HK-2 (cell line): ENCODE data around the gene MT3.
"Not testable (repeated sequence)": the region's sequence is repeated elsewhere in the genome, so short reads cannot be mapped to it uniquely, and the experiment has no call there.

Experiments
- DNase-seq: peaks from one replicate; pipeline ENCODE4 v3.0.0-alpha.2; 2018; ENCODE audit not compliant: unreplicated experiment

Gene MT3

DNA sequence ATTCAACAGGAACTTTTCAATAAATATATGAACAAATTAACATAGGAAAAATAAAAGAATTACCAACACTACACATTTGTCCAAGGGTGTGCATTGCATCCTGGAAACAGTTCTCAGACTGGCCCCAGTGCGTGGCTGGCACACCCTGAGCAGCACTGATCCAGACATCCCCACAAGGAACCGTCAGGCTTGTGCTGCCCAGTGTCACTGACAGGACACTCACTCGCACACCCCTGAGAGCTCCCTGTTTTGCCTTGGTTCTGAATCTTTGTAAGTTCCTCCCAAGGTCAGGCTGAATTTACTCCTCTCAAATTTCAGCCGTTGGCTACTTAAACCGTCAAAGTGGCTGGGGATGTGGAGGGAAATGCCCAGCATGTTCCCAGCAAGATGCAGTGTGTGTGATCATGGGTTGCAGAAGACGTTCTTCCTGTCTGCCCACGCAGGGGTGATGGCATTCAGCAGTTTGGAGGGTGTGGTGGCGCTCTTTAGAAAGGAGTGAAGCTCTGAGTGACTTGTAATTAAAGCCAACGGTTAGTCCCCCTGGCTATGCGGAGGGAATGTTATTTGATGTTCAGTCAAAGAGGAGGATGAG, 20.8 kb downstream of the MT3 start:
- peak; percentile 82 for DNase-seq

DNA sequence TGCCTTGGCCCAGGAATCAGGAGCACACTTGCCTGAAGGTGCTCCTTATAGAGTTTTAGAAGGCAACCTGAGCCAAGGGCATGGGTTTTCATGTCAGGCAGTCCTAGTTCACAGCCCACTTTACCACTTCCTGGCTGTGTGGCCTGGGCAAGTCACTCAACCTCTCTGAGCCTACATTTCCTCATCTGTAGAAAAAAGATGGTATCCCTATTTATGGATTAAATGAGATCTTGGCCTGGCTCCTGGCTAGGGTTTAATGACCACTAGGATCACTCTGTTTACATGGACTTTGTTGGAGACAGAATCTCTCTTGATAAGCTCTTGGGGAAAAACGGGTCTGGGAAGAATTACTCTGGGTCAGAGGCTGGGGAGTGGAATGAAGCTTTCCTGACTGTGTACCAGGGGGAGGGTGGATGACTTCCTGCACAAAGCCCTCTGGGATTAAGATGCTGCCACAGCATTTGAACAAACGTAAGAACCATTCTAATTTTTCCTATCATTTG, 21.3 kb downstream of the MT3 start:
- no peak for DNase-seq

DNA sequence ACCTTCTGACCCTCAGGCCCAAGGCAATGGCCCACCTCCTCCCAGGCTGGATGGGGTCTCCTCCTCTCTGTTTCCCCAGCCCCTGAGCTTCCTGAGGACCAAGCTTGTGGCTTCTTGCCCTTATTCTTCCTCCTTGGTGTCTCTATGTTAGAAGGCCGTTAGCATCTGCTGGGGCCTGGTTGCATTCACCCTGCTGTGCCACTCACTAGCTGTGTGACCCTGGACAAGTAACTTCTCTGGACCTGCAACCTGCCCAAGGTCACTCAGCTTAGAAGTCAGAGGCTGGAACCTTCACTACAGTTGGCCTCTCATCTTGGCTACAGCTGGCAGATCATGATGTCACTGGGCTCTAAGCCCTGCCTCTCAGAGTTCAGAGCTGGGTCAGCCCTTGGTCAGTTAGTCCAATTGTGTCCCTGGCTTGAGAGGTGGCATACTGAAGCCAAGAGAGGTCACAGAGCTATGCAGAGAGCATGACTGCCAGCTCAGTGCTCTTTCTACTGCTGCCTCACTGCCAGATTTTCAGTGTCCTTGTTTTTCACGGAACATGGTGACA, 22.0 kb downstream of the MT3 start:
- DNase-seq, result peak; percentile 51

DNA sequence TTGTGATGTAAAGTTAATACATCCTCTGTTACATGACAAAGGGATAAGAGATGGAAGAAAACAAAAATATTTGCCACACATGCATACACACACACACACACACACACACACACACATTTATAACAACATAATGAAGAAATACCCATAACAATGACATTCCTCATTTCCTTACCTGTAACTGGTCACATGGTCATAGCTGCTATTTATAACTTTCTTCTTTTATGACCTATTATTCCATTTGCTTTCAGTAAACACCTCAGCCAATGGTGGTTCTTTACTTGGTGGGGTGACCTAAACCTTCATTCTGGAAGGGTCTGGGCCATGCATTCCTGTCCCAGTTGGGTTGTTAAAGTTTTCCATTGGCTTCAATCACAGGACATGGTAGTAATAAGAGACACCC, 24.4 kb downstream of the MT3 start:
- DNase-seq, result no peak

DNA sequence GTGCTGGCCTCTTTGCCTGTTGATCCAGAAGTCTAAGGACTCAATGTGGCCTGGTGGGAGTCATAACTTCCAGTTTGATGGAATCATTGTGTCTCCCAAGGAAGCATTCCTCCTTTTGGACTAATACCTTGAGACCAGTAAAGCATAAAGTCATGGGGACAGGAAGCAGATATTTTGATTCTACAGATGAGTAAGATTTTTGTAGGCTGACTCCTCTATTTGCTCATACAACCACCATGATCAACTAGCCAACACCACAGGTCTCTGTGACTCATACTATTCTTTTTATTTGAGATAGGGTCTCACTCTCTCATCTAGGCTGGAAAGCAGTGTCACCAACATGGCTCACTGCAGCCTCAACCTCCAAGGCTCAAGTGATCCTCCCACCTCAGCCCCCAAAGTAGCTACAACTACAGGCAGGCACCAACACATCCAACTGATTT, 25.2 kb downstream of the MT3 start:
- DNase-seq, result peak; percentile 53

GRCh38 chr16:56615353-56615752, 26.0 kb downstream of the MT3 start:
- no peak for DNase-seq

DNA sequence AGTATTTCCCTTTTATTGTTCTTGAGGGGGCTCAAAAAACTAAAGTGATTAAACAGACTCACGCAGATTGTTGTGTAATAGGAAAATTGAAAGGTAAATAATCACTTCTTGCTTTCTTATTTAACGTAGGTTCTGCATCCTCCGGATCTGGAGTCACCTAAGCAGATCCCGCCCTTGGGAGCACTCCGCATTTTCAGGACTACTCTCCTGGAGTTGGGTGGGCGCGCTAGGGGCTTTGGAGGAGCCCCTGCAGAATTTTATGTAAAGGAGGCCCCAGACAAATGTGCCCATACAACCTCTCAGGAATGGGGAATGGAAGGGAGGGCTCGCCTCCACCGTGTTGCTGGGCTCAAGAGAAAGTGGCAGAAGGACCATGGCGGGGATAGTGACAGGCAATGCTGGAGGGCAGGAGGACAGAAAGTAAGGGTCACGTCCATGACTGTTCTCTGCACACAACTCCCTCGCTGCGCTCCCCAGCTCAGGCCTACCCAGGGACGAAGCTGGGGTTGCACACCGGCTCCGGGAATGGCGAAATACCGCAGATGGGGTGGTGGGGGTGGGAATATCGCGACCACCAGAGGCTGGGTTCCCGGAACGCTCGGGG, 27.4 kb downstream of the MT3 start:
- DNase-seq, result no peak

GRCh38 chr16:56617212-56618085, 28.1 kb downstream of the MT3 start:
- DNase-seq, result no peak

DNA sequence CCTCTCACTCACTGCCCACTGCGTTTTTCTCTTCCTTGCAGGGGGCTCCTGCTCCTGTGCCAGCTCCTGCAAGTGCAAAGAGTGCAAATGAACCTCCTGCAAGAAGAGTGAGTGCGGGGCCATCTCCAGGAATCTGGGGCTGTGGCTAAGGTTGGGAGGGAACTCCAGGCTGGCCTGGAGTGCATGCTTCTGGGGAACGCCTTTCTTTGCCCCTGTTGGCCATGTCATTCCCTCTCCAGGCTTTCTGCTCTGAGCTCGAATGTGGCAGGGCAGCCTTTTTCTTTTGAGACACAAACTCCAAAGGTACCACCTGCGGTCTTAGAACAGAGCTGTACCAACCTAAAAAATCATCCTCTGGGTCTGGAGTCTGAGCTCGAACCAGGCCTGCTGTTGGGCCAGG, 28.8 kb downstream of the MT3 start:
- DNase-seq, result no peak

GRCh38 chr16:56620339-56620897, 31.1 kb downstream of the MT3 start:
- DNase-seq, result no peak

- not testable (repeated sequence) for DNase-seq
Measured at GRCh38 chr16:56621665-56622445, 32.5 kb downstream of the MT3 start.

GRCh38 chr16:56623184-56623583, 33.9 kb downstream of the MT3 start:
- not testable (repeated sequence) for DNase-seq

DNA sequence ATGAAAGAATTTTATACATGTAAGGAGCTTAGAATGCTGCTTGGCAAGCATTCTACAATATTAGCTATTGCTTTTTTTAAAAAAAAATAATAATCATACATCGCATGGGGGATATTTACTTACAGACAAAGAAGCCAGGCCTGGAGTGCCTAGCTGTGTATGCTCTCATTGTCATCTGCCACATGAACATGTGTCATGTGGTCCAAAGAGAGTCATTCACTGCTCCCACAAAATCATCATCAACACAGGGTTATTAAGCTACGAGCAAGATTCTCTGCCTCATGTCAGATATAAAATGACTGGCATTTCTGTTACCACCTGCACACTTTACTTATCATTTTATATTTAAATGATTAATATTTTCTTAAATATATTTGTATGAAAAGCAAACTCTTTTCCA, 34.3 kb downstream of the MT3 start:
- DNase-seq, result no peak

DNA sequence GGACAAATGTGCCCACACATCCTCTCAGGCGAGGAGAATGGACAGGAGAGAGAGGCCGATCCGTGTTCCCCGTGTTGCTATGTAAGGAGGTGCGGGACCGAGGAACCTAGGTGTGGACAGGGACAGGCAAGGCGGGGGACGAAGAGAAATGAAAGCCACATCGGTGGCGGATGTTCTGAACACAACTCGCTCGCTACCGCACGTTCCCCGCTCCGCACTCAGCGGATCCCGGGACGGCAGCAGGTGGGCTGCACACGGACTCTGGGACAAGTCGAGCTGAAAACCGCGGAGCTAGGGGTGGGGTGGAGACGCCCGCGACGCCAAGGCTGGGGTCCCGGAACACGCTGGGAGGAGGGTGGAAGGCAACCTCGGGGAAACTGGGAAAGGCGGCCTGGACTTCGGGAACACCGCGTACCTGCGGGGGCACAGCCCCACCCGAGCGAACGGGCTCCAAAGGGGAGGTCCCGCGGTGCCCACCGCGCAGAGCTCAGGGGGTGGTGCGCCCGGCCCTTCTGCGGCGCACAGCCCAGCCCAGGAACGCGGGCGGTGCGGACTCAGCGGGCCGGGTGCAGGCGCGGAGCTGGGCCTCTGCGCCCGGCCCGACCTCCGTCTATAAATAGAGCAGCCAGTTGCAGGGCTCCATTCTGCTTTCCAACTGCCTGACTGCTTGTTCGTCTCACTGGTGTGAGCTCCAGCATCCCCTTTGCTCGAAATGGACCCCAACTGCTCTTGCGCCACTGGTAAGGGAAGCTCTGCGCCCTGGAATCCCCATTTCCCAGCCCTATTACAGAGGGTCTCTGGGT, 36.0 kb downstream of the MT3 start, which contains the start of gene MT1E:
Gene MT1E, plus strand, starts transcription at position 642 of the 803 bp plus-strand sequence. Its CDS starts 71 bp downstream, at position 713.
- DNase-seq, result peak; percentile 79

DNA sequence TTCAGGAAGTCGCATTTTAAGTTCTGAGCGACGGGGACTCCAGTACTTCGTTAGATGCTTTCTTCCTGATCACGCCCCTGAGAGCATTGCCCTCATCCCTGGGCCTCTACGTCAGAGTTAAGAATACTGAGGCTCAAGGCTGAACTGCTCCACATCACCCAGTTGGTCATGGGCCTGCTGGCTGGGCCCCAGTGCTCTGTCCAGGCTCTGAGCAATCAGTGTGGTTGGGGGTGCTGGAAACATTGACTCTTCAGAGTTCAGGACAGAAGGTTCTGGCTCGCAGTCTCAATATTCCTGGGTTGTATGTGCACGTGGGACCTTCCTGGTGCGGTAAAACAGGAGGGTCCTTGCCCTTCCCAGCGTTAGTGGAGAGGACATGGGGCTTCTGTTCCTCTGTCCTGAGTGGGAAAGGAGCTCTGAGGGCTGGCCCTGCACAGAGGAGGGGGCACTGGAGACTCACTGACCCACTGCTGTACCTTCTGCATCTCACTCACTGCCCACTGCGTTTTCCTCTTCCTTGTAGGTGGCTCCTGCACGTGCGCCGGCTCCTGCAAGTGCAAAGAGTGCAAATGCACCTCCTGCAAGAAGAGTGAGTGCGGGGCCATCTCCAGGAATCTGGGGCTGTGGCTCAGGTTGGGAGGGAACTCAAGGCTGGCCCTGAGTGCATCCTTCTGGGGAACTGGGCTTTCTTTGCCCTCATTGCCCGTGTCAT, 36.8 kb downstream of the MT3 start:
- DNase-seq, result peak; percentile 41

GRCh38 chr16:56626685-56627084, 37.4 kb downstream of the MT3 start:
- DNase-seq, result no peak

- DNase-seq, result no peak
Measured at GRCh38 chr16:56628486-56629350, 39.4 kb downstream of the MT3 start.

DNA sequence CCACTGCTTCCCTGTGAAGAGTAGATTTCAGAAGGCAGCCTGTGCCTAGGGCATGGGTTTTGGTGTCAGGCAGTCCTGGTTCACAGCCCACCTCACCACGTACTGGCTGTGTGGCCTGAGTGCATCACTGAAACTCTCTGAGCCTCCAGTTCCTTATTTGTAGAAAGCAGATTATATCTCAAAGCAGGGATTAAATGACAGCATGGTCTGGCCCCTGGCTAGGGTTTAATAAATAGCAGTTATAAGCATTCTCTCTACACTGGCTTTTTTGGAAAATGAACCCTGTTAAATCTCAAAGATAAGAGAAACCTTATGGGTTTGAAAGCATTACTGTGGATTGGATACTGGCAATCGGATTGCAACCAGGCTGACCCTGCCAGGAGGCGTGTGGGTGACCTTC, 40.2 kb downstream of the MT3 start:
- DNase-seq, result no peak

DNA sequence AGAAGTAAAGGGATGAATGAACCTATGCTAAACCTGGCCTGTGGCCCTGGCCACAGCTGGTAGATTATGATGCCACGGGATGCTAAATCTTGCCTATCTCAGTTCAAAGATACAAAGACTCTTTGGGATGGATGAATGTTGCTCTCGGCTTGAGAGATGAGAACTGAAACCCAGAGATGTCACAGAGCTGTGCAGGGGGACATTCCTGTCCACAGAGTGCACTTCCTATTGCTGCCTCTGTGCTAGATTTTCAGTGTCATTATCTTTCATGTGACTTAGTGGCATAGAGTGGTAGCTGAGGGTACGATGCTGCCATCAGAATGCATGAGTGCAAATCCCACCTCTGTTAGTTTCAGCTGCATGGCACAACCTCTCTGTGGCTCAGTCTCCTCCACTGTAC, 40.8 kb downstream of the MT3 start:
- no peak for DNase-seq
